Large intestine (tissue), 3 donors: ENCODE results near the gene GAREM1. TPM values are rescaled to one million over a fixed set of nuclear protein-coding genes. Genes with fewer than 3 reads are reported as not detected.

Source experiments
- DNase-seq, 2 donors: peaks; one replicate each; pipeline versions ENCODE4 v3.0.0 to v3.0.0-alpha.2; 2013
- H3K27ac ChIP-seq: one replicate; pipeline ENCODE4 v1.5.1; 2013; ENCODE audit warnings: low read length
- H3K27me3 ChIP-seq: 2 replicates; pipeline ENCODE4 v1.6.1; 2013; ENCODE audit warnings: low read length; ENCODE audit not compliant: control insufficient read depth, insufficient read depth
- H3K36me3 ChIP-seq: 2 replicates; pipeline ENCODE4 v1.6.1; 2013; ENCODE audit warnings: low read length; ENCODE audit not compliant: control insufficient read depth, insufficient read depth
- H3K4me1 ChIP-seq: one replicate; pipeline ENCODE4 v1.6.1; 2013; ENCODE audit warnings: low read length; ENCODE audit not compliant: control insufficient read depth, insufficient read depth
- H3K4me3 ChIP-seq: one replicate; pipeline ENCODE4 v1.5.1; 2013; ENCODE audit warnings: low read length
- H3K9me3 ChIP-seq: one replicate; pipeline ENCODE4 v1.6.1; 2013; ENCODE audit warnings: mild to moderate bottlenecking, low read depth, low read length, moderate library complexity; ENCODE audit not compliant: control insufficient read depth
- WGBS: methylation state at CpG from one replicate; pipeline ENCODE4 v1.1.5; 2013; ENCODE audit warnings: low lambda C conversion rate; ENCODE audit not compliant: insufficient coverage; 5-methylcytosine and 5-hydroxymethylcytosine counted together
- polyA plus RNA-seq: library from polyadenylated mRNA; unstranded; fragments of 120-200 nt; gene quantifications from one replicate; pipeline ENCODE4 v1.2.1, GENCODE V29; 2013

The GAREM1 gene
- polyA plus RNA-seq, 1 donor: 11.8 TPM

DNA sequence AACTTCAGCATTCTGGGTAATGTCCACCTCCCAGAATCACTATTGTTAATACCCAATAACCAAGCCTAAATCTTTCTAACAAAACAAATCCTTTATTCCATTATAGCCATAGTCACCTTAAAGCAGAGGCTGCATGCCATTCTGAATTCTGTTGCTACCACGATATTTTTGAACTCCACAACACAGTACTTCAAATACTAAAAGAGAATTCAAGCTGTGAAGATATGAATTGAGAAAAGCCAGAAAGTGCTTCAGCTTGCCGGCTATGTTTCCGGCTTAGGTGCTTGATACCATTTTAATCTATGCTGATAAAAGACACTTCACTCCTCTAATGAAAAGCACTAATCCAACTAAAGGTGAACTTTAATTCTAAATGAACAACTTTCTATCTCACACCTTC lies 41.3 kb downstream of the GAREM1 start:
- no peak for DNase-seq
- Histone ChIP-seq H3K4me1 (no peaks in the 10 kb centered on the region), H3K27ac (no peak overlapping the region), H3K36me3 (no peaks in the 10 kb centered on the region), H3K4me3 (no peak overlapping the region), H3K9me3 (peaks cover 14% of the 10 kb centered on the region), H3K27me3 (no peaks in the 10 kb centered on the region)
- WGBS: 100% methylated on average over 1 of the region's 3 CpGs

DNA sequence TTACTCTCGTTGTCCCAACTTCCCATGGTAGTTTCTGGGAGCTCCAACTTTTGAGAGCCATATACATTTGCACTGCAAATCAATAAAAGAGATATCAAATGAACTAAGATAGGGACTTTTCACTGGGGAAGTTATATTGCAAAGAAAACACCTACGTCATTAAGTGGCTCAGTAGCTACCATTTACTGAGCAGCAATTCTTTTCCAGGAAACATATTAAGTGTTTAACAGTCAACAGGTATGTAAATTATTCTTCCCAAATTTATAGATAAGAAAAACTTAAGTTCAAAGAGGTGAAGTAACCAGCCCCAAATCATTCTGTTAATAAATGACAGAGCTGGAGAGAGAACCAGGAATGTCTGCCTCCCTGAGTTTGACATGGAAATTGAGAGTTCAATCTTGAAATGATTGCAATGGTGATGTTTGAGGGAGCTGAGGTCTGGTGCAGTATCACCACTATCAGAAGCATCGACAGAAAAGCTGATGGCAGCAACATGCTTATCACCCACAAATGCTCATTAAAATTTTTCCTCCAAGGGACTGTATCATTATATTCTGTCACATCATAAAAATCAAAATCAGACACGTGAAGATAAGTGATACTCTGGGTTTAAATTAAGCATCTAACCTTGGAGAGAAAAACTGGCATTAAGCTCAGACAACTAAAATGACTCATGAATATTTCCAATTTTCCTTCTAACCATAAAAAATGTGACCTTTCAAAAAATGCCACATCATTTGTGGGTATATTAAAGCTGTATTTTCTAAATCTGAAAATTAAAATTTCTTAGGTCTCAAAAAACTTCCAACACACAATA lies 43.4 kb downstream of the GAREM1 start:
- H3K27ac ChIP-seq: no peak overlapping the region
- DNase-seq: no peak
- peaks cover 14% of the 10 kb centered on the region for H3K9me3 ChIP-seq
- H3K4me1 ChIP-seq: no peaks in the 10 kb centered on the region
- H3K36me3 ChIP-seq: no peaks in the 10 kb centered on the region
- 45% methylated on average over 2 of the region's 4 CpGs for WGBS
- no peak overlapping the region for H3K4me3 ChIP-seq
- H3K27me3 ChIP-seq: no peaks in the 10 kb centered on the region

DNA sequence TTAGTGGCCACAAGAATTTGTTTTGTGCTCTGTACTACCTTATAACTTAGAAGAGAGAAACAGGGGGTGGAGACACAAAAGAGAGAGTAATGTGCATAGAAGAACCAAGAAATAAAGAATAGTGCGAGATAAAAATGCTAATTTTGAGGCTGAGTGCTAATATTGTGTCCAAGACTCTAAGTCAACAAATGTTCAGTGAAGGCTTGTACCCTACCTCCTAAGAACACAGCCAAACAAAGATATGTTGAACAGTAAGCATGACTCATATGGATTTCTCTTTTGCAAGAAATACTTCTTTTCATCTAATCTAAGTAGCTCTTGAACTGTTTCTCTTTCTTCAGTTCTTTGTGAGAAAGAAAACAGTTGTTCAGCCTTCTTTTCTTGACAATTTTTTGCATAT lies 45.2 kb downstream of the GAREM1 start:
- H3K9me3 ChIP-seq: peaks cover under 1% of the 10 kb centered on the region

DNA sequence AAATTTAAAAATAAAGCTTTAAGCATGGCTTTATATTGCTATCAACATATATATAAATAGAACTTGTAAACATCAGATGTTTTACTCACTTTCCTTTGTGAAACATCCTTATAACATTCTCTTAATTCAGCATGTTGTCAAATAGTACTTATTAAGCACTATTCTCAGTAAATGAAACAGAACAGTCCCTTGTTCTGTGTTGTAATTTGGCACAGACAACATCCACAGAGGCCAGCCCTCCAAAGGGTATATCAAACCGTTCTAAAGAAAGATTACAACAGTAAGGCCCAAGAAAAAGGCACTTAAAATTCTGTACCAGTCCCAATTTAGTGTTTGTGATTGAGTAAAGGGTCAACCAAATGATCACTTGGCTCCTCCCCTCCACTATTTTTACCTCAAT lies 46.0 kb downstream of the GAREM1 start:
- DNase-seq: no peak
- WGBS: no CpG with 5 or more reads among the region's 1 CpG
- H3K4me1 ChIP-seq: no peaks in the 10 kb centered on the region
- no peak overlapping the region for H3K4me3 ChIP-seq
- H3K9me3 ChIP-seq: no peaks in the 10 kb centered on the region
- H3K36me3 ChIP-seq: no peaks in the 10 kb centered on the region
- no peak overlapping the region for H3K27ac ChIP-seq
- H3K27me3 ChIP-seq: no peaks in the 10 kb centered on the region

More for the DNA sequence above, 45.2 kb downstream of the GAREM1 start:
- no peaks in the 10 kb centered on the region for H3K4me1 ChIP-seq
- H3K36me3 ChIP-seq: no peaks in the 10 kb centered on the region
- no peak overlapping the region for H3K4me3 ChIP-seq
- no peak for DNase-seq
- no peaks in the 10 kb centered on the region for H3K27me3 ChIP-seq
- no peak overlapping the region for H3K27ac ChIP-seq
- 71% methylated on average over 1 of the region's 1 CpG for WGBS

DNA sequence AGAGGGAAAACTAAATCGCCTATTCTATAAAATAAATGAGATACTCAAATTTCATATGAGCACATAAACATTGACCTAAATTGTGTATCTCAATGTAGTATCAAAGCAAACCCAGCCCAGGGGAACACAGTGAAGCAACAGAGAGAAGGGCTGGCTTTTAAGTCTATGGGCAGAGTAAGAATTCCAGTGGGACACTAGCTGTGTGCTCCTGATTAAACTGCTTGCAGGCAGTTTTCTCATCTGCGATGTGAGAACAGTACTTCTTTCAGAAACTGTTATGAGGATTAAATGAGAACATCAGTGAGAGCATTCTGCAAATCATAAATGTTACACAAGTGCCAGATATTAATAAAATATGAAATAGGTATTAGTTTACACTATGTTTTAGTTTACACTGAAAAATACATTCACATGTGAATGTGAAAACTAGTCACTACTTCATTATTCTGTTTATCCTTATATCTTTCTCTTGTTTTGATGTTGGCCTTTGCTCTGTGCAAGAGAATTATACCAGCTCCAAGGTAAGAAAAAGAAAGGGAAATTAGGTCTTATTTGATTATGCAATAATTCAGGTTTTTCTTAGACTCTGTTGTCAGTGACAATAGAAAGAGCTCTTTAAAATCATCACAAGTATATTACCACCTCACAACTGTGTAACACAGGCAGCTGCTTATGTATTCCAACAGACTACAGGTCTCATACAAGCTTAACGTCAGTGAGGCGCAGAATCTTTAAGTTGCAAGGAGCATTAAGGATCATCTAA lies 47.5 kb downstream of the GAREM1 start:
- no peak for DNase-seq
- Histone ChIP-seq H3K4me1 (no peaks in the 10 kb centered on the region), H3K4me3 (no peak overlapping the region), H3K36me3 (no peaks in the 10 kb centered on the region), H3K9me3 (no peaks in the 10 kb centered on the region), H3K27me3 (no peaks in the 10 kb centered on the region), H3K27ac (no peak overlapping the region)
- 88% methylated on average over 2 of the region's 4 CpGs for WGBS

DNA sequence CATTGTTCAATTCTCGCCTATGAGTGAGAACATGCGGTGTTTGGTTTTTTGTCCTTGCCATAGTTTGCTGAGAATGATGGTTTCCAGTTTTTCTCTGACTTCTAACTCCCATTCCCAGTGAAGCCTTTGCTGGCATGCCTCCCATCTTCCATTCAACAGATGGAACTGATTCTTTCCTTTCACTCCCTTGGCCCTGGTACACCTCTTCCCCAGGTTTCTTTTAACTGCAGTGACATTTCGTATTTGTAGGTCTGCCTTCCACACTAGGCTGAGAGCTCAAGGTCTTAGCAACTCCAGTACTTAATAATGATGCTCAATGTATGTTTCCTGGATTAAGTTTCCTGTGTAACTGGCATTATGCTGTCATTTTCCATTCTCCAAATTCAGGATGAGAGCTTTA lies 48.5 kb downstream of the GAREM1 start:
- no peak overlapping the region for H3K4me3 ChIP-seq
- no peaks in the 10 kb centered on the region for H3K4me1 ChIP-seq
- no peaks in the 10 kb centered on the region for H3K36me3 ChIP-seq
- no peak for DNase-seq
- peaks cover 3% of the 10 kb centered on the region for H3K9me3 ChIP-seq
- no CpG with 5 or more reads among the region's 3 CpGs for WGBS
- H3K27ac ChIP-seq: no peak overlapping the region
- H3K27me3 ChIP-seq: no peaks in the 10 kb centered on the region

DNA sequence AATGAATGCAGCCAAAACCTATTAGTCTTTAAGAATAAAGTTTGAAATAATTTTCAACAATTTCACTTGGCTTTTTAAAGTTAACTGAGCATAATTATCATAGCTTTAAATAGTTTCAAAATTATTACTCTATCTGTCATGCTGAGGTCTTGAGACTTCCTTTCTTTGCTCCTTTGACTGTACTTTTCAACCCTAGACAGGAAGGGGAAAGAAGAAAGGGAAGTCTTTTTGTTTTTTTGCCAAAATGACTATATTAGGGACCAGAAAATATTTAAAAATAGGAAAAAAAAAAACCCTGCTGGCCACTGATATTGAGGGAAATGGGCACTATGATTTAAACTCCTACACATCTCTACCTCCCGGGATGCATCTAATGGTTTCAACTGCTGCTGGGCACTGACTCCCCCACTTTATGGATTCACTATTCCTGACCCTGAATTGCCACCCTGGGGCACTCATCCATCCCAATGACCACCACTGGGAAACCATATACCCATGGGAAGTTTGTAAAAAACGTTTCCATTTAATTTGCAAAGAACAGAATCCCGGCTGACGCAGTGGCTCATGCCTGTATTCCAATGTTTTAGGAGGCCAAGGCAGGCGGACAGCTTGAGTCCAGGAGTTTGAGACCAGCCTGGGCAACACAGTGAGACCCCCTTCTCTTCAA lies 50.5 kb downstream of the GAREM1 start:
- Histone ChIP-seq H3K4me3 (no peak overlapping the region), H3K9me3 (peaks cover 3% of the 10 kb centered on the region), H3K36me3 (no peaks in the 10 kb centered on the region), H3K27me3 (no peaks in the 10 kb centered on the region), H3K4me1 (no peaks in the 10 kb centered on the region), H3K27ac (no peak overlapping the region)
- no peak for DNase-seq
- no CpG with 5 or more reads among the region's 5 CpGs for WGBS

DNA sequence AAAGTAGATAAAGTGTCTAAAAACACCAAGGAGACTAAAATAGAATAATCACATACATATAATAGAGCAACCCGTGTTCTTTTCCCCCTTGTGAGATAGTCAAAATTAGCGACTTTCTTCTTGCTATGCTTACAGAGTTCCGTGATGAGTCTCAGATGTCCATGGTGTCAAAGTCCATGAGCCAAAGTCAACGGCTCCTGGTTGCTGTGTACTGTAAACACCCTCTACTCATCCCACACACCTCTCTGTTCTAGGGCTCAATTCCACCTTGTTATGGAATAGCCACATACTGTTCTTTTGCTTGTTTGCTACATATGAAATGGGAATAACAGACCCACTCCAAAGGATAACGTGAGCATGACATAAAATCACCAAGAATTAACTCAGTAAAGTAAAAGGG lies 52.5 kb downstream of the GAREM1 start:
- Histone ChIP-seq H3K4me1 (no peaks in the 10 kb centered on the region), H3K27ac (no peak overlapping the region), H3K36me3 (no peaks in the 10 kb centered on the region), H3K27me3 (no peaks in the 10 kb centered on the region), H3K4me3 (no peak overlapping the region), H3K9me3 (peaks cover 3% of the 10 kb centered on the region)
- no peak for DNase-seq
- 100% methylated on average over 1 of the region's 5 CpGs for WGBS

DNA sequence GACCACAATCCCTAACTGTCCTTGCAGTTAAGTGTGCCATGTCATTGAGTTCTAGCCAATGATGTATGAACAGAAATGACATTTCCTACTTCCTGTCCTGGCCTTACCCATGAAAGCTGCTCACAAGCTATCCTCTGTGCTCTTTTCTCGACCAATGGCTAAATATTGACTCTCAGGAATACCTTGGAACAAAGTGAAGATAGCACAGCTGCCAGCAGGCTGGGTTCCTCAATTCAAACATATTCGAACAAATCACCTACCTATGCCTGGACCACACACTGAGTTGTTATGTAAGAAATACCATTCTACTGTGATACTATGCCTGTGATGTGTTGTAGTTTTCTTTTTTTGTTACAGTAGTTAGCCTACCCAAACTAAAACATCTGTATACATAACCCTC lies 65.1 kb downstream of the GAREM1 start:
- no CpG with 5 or more reads among the region's 2 CpGs for WGBS
- H3K27ac ChIP-seq: no peak overlapping the region
- DNase-seq: no peak
- no peaks in the 10 kb centered on the region for H3K4me1 ChIP-seq
- no peaks in the 10 kb centered on the region for H3K27me3 ChIP-seq
- no peaks in the 10 kb centered on the region for H3K36me3 ChIP-seq
- no peak overlapping the region for H3K4me3 ChIP-seq
- H3K9me3 ChIP-seq: no peaks in the 10 kb centered on the region

DNA sequence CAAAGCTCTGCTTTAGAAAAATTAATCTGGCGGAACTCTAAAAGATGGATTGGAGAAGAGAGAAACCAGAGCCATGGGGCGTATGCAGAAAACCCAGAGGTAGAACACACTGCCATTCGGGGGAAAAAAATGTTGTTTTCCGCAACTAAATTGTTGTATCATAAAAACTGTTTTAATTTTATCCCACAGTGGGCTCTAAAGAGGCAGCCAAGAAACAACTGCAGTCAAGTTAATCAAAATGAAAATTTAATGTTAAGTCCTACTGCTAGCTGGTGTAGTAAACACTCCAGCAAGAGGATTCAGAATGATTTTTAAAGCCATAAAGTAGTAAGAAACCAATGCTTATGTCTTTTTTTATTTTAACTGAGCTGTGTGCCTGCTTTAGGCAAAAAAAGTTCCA lies 69.1 kb downstream of the GAREM1 start:
- Histone ChIP-seq H3K36me3 (no peaks in the 10 kb centered on the region), H3K27me3 (no peaks in the 10 kb centered on the region), H3K9me3 (no peaks in the 10 kb centered on the region), H3K4me1 (no peaks in the 10 kb centered on the region), H3K4me3 (no peak overlapping the region), H3K27ac (no peak overlapping the region)
- DNase-seq: no peak
- WGBS: 85% methylated on average over 3 of the region's 4 CpGs
